Astrocyte (in vitro differentiated cells and primary cell): ENCODE results near the gene FAHD2A.
"Not testable (repeated sequence)": the region's sequence is repeated elsewhere in the genome, so short reads cannot be mapped to it uniquely, and the experiment has no call there.

ENCODE experiments used
- EZH2 ChIP-seq: IDR thresholded peaks from 2 replicates; pipeline ENCODE4 v1.6.1; 2012; ENCODE audit warnings: mild to moderate bottlenecking, low read length, inconsistent platforms; ENCODE audit not compliant: insufficient read depth
- TF ChIP-seq, protein P1 (sequence below): IDR thresholded peaks from 2 replicates; pipeline ENCODE4 v1.5.1; 2011; ENCODE audit warnings: low read depth, mild to moderate bottlenecking, inconsistent platforms, low read length, moderate library complexity; ENCODE audit not compliant: insufficient read depth

DNA sequence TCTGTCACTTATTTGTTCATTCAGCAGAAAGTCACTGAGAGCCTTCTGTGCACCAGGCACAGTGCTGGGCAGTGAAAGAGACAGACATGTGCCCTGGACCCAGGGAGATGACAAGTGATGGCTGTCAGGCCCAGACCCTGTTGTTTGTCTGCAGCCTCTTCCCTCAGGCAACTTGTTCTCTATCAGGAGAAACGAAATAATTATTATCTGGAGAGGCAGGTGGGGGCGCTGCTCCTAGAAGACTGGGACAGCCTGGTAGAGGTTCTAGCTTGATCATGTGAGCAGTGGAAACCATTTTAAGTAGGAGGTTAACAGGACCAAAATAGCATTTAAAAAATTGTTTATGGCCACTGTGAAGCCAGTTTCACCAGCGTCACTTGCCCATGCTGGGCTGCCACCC is 2.2 kb downstream of the FAHD2A start:
- TF ChIP-seq, protein P1, sequence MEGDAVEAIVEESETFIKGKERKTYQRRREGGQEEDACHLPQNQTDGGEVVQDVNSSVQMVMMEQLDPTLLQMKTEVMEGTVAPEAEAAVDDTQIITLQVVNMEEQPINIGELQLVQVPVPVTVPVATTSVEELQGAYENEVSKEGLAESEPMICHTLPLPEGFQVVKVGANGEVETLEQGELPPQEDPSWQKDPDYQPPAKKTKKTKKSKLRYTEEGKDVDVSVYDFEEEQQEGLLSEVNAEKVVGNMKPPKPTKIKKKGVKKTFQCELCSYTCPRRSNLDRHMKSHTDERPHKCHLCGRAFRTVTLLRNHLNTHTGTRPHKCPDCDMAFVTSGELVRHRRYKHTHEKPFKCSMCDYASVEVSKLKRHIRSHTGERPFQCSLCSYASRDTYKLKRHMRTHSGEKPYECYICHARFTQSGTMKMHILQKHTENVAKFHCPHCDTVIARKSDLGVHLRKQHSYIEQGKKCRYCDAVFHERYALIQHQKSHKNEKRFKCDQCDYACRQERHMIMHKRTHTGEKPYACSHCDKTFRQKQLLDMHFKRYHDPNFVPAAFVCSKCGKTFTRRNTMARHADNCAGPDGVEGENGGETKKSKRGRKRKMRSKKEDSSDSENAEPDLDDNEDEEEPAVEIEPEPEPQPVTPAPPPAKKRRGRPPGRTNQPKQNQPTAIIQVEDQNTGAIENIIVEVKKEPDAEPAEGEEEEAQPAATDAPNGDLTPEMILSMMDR, result not testable (repeated sequence)
- TF ChIP-seq EZH2, result not testable (repeated sequence)
